ENCODE data around the gene KPTN. TPM values are rescaled to one million over a fixed set of nuclear protein-coding genes. Genes with fewer than 3 reads are reported as not detected.

KPTN gene
- total and polyA plus RNA-seq, 2 of the 13 experiments (the other 11 are each of a cell fraction or from before 2014, with no cell fraction given) = 9.1 to 13.3 TPM

DNA sequence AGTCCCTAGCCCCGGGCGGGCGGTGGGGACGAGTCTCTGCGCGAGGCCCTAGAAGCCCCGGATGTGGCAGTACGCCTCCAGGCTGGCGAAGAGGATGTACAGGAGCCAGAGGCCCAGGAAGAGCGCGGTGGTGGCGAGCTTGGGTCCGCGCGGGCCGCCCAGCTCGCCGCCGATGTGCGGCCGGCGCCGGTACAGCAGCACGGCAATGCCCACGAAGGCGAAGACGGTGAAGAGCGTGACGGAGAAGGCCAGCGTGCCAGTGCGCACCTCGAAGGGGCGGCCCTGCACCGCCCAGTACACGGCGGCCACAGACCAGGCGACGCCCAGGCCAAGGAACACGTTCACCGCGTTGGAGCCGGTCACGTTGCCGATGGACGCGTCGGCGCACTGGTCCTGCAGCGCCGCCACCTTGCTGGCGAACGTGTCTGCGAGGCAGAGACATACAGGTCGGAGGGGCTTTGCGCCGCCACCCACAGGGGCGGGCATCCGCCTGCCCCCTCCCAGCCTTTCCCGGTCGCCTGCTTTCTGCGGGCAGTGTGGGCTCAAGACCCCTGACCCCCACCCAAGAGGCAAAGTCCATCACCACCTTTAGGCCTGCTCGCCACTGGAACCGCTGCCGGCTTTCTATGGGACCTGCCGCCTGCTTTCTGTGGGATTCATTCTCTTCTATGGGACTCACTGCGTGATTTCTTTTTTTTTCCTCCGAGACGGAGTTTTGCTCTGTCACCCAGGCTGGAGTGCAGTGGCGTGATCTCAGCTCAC is 53.8 kb downstream of the KPTN start (continued):
- TF ChIP-seq ZNF879 (CRISPR knock-in tag; IDR thresholded peaks at IDR 0.05) (0 out of 2 replicates have a peak, but pooled peaks have one; percentile 28), NFYC (CRISPR knock-in tag; IDR thresholded peaks at IDR 0.05) (peak; percentile 27; the same call in 1 of the 2 replicates), MED13 (CRISPR knock-in tag; IDR thresholded peaks at IDR 0.05) (no peak), ZNF446 (CRISPR knock-in tag; IDR thresholded peaks at IDR 0.05) (peak; percentile 93; the same call in 1 of the 2 replicates), ZNF737 (CRISPR knock-in tag; IDR thresholded peaks at IDR 0.05; ENCODE audit: borderline replicate concordance) (no peak), ZNF329 (CRISPR knock-in tag; IDR thresholded peaks at IDR 0.05; ENCODE audit: low read depth) (peak; percentile 56; the same call in 1 of the 2 replicates), PITX1 (CRISPR knock-in tag; IDR thresholded peaks at IDR 0.05) (0 out of 2 replicates have a peak, but pooled peaks have one; percentile 38), KLF6 (CRISPR knock-in tag; IDR thresholded peaks at IDR 0.05) (no peak), ZNF251 (CRISPR knock-in tag; IDR thresholded peaks at IDR 0.05) (0 out of 2 replicates have a peak, but pooled peaks have one; percentile 60), MXD4 (CRISPR knock-in tag; IDR thresholded peaks at IDR 0.05) (peak; percentile 65), FOXK2 (IDR thresholded peaks at IDR 0.05) (no peak), FOXC1 (CRISPR knock-in tag; IDR thresholded peaks at IDR 0.05; ENCODE audit: borderline replicate concordance) (peak; percentile 74; the same call in 1 of the 2 replicates), ZNF790 (CRISPR knock-in tag; IDR thresholded peaks at IDR 0.05; ENCODE audit: borderline replicate concordance) (peak; percentile 75; the same call in 1 of the 2 replicates), ZNF547 (CRISPR knock-in tag; IDR thresholded peaks at IDR 0.05) (peak; percentile 95), ZNF724P (CRISPR knock-in tag; IDR thresholded peaks at IDR 0.05; ENCODE audit: borderline replicate concordance) (0 out of 2 replicates have a peak, but pooled peaks have one; percentile 83)
- TF ChIP-seq, protein P1, sequence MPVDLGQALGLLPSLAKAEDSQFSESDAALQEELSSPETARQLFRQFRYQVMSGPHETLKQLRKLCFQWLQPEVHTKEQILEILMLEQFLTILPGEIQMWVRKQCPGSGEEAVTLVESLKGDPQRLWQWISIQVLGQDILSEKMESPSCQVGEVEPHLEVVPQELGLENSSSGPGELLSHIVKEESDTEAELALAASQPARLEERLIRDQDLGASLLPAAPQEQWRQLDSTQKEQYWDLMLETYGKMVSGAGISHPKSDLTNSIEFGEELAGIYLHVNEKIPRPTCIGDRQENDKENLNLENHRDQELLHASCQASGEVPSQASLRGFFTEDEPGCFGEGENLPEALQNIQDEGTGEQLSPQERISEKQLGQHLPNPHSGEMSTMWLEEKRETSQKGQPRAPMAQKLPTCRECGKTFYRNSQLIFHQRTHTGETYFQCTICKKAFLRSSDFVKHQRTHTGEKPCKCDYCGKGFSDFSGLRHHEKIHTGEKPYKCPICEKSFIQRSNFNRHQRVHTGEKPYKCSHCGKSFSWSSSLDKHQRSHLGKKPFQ (CRISPR knock-in tag; IDR thresholded peaks at IDR 0.05; ENCODE audit: insufficient replicate concordance) = peak; percentile 49
- TF ChIP-seq, protein P2, sequence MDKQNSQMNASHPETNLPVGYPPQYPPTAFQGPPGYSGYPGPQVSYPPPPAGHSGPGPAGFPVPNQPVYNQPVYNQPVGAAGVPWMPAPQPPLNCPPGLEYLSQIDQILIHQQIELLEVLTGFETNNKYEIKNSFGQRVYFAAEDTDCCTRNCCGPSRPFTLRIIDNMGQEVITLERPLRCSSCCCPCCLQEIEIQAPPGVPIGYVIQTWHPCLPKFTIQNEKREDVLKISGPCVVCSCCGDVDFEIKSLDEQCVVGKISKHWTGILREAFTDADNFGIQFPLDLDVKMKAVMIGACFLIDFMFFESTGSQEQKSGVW (CRISPR knock-in tag; IDR thresholded peaks at IDR 0.05; ENCODE audit: borderline replicate concordance) = no peak
- TF ChIP-seq, protein P3, sequence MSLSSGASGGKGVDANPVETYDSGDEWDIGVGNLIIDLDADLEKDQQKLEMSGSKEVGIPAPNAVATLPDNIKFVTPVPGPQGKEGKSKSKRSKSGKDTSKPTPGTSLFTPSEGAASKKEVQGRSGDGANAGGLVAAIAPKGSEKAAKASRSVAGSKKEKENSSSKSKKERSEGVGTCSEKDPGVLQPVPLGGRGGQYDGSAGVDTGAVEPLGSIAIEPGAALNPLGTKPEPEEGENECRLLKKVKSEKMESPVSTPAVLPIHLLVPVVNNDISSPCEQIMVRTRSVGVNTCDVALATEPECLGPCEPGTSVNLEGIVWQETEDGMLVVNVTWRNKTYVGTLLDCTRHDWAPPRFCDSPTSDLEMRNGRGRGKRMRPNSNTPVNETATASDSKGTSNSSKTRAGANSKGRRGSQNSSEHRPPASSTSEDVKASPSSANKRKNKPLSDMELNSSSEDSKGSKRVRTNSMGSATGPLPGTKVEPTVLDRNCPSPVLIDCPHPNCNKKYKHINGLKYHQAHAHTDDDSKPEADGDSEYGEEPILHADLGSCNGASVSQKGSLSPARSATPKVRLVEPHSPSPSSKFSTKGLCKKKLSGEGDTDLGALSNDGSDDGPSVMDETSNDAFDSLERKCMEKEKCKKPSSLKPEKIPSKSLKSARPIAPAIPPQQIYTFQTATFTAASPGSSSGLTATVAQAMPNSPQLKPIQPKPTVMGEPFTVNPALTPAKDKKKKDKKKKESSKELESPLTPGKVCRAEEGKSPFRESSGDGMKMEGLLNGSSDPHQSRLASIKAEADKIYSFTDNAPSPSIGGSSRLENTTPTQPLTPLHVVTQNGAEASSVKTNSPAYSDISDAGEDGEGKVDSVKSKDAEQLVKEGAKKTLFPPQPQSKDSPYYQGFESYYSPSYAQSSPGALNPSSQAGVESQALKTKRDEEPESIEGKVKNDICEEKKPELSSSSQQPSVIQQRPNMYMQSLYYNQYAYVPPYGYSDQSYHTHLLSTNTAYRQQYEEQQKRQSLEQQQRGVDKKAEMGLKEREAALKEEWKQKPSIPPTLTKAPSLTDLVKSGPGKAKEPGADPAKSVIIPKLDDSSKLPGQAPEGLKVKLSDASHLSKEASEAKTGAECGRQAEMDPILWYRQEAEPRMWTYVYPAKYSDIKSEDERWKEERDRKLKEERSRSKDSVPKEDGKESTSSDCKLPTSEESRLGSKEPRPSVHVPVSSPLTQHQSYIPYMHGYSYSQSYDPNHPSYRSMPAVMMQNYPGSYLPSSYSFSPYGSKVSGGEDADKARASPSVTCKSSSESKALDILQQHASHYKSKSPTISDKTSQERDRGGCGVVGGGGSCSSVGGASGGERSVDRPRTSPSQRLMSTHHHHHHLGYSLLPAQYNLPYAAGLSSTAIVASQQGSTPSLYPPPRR (CRISPR knock-in tag; IDR thresholded peaks at IDR 0.05; ENCODE audit: borderline replicate concordance) = 0 out of 2 replicates have a peak, but pooled peaks have one; percentile 55
